GM12878 (cell line): ENCODE results near the gene FZD2. TPM values are rescaled to one million over a fixed set of nuclear protein-coding genes. Genes with fewer than 3 reads are reported as not detected.

Source experiments
- ATAC-seq: fragments of 200-7000 bp; cut with Tn5 transposase; 3 replicates; pipeline ENCODE4 v1.9.1; 2020; ENCODE audit warnings: mild to moderate bottlenecking, moderate library complexity
- BruUV-seq: library from RNA; stranded (reverse); fragments of 400-500 nt; replicated peaks from 2 replicates; lab custom pipeline; 2021; lab: Mats Ljungman, UMichigan
- CTCF ChIA-PET: fragments of 300-600 bp; sonication (Branson Sonifier 250); formaldehyde crosslinking; extraction: SDS; loops from one replicate; lab custom pipeline; 2021; ENCODE audit warnings: inconsistent platforms; lab: Yijun Ruan, JAX
- POLR2A ChIA-PET: fragments of 350-600 bp; formaldehyde crosslinking; extraction: SDS; loops from one replicate; lab custom pipeline; 2021; ENCODE audit warnings: inconsistent platforms; lab: Charles Lee
- RAD21 ChIA-PET: fragments of 300-600 bp; sonication (Branson Sonifier 250); formaldehyde crosslinking; loops from one replicate; lab custom pipeline; 2023; ENCODE audit warnings: antibody characterized with exemption; ENCODE audit not compliant: unreplicated experiment; lab: Charles Lee
- SMC1A ChIA-PET: fragments of 300-600 bp; sonication (Branson Sonifier 250); formaldehyde crosslinking; loops from one replicate; lab custom pipeline; 2023; ENCODE audit not compliant: unreplicated experiment, uncharacterized antibody; lab: Charles Lee
- DNase-seq: peaks from one replicate; pipeline ENCODE4 v3.0.0-alpha.2; 2011; ENCODE audit warnings: low read depth, low spot score
- FAIRE-seq: peaks from 3 replicates; lab custom pipeline; 2011; peaks lifted over from hg19 to GRCh38; lab: Jason Lieb, UNC
- H2AFZ ChIP-seq: 2 replicates; pipeline ENCODE4 v1.6.0; 2011; ENCODE audit warnings: low read depth, low read length, control low read depth; ENCODE audit not compliant: control insufficient read depth
- H3K27ac ChIP-seq: 2 replicates; pipeline ENCODE4 v1.5.1; 2011; ENCODE audit warnings: control low read depth; ENCODE audit not compliant: control insufficient read depth, insufficient read depth
- H3K27me3 ChIP-seq, 2 experiments: replicated peaks in 1 of 2; 2 replicates each; pipeline versions ENCODE4 v1.6.0 to v1.6.1; 2011; ENCODE audit warnings: low read length in 1 of 2; ENCODE audit not compliant: control insufficient read depth in 2 of 2, insufficient read depth in 2 of 2
- H3K36me3 ChIP-seq, 2 experiments: 2 replicates each; pipeline ENCODE4 v1.5.1; 2011; ENCODE audit warnings: low read length in 1 of 2; ENCODE audit not compliant: control insufficient read depth in 2 of 2, insufficient read depth in 2 of 2
- H3K4me1 ChIP-seq: 2 replicates; pipeline ENCODE4 v1.6.1; 2011; ENCODE audit warnings: mild to moderate bottlenecking, low read length, moderate library complexity, mixed read lengths; ENCODE audit not compliant: control insufficient read depth, insufficient read depth
- H3K4me2 ChIP-seq: 2 replicates; pipeline ENCODE4 v1.6.0; 2011; ENCODE audit warnings: control low read depth; ENCODE audit not compliant: control insufficient read depth, insufficient read depth
- H3K4me3 ChIP-seq: fragments of 200-600 bp; sonication (generic); 2 replicates; pipeline ENCODE4 v1.5.1; 2016
- H3K79me2 ChIP-seq: 2 replicates; pipeline ENCODE4 v1.6.0; 2011; ENCODE audit warnings: low read length; ENCODE audit not compliant: control insufficient read depth, insufficient read depth
- H3K9ac ChIP-seq: 2 replicates; pipeline ENCODE4 v1.8.0; 2011; ENCODE audit warnings: low read length, control low read depth, mixed read lengths; ENCODE audit not compliant: control insufficient read depth, insufficient read depth
- H3K9me3 ChIP-seq: replicated peaks from 3 replicates; pipeline ENCODE4 v1.5.1; 2011; ENCODE audit warnings: mild to moderate bottlenecking, low read length; ENCODE audit not compliant: control insufficient read depth, insufficient read depth
- H4K20me1 ChIP-seq: 2 replicates; pipeline ENCODE4 v1.6.0; 2011; ENCODE audit not compliant: control insufficient read depth, insufficient read depth
- BCL3 ChIP-seq: IDR thresholded peaks from 2 replicates; pipeline ENCODE4 v1.6.1; 2011; ENCODE audit warnings: borderline replicate concordance, low read depth, mild to moderate bottlenecking, moderate library complexity, low read length; ENCODE audit not compliant: insufficient read depth, poor library complexity, severe bottlenecking
- CTCF ChIP-seq, 3 experiments: IDR thresholded peaks in 2 of 3; conservative IDR thresholded peaks in 1 of 3; 2 replicates each; pipeline ENCODE4 v1.5.1; 2011; ENCODE audit warnings: low read depth in 3 of 3, low read length in 3 of 3, mild to moderate bottlenecking in 3 of 3, control low read depth in 2 of 3, moderate library complexity in 2 of 3, inconsistent platforms in 1 of 3, mixed read lengths in 1 of 3; ENCODE audit not compliant: control insufficient read depth in 2 of 3, insufficient read depth in 1 of 3; ENCODE audit errors: extremely low read depth in 1 of 3
- E2F8 ChIP-seq: fragments of 450-650 bp; IDR thresholded peaks from 2 replicates; pipeline ENCODE4 v1.6.1; 2018; ENCODE audit warnings: mild to moderate bottlenecking, low read depth, moderate library complexity; ENCODE audit not compliant: partially characterized antibody
- HDAC2 ChIP-seq: fragments of 200-600 bp; sonication (generic); IDR thresholded peaks from 2 replicates; pipeline ENCODE4 v1.6.1; 2017
- IKZF2 ChIP-seq, 2 experiments: fragments of 450-650 bp; IDR thresholded peaks; 2 replicates each; pipeline ENCODE4 v1.6.1; 2017; ENCODE audit warnings: mild to moderate bottlenecking in 2 of 2, moderate library complexity in 2 of 2
- MXI1 ChIP-seq: fragments of 150-350 bp; IDR thresholded peaks from 2 replicates; pipeline ENCODE4 v1.6.1; 2011; ENCODE audit warnings: low read depth, mild to moderate bottlenecking, inconsistent platforms, low read length, improper control_type of control experiment
- TAF1 ChIP-seq: IDR thresholded peaks from 2 replicates; pipeline ENCODE4 v1.6.1; 2011; ENCODE audit warnings: mild to moderate bottlenecking, low read depth, low read length, borderline replicate concordance
- ZNF207 ChIP-seq: fragments of 450-650 bp; IDR thresholded peaks from 2 replicates; pipeline ENCODE4 v1.6.1; 2014; ENCODE audit warnings: antibody characterized with exemption, mild to moderate bottlenecking, borderline replicate concordance
- WGBS: methylation state at CpG from one replicate; pipeline ENCODE4 v1.1.6; 2016; ENCODE audit warnings: low lambda C conversion rate; ENCODE audit not compliant: insufficient replicate concordance, insufficient coverage; ENCODE audit errors: missing lambda C conversion rate; 5-methylcytosine and 5-hydroxymethylcytosine counted together
- in situ Hi-C: fragments of 300-500 bp; cut with MboI; formaldehyde crosslinking; loops from 9 replicates; pipeline ENCODE4 v1.14.3; 2018; ENCODE audit warnings: mixed read lengths
- intact Hi-C: fragments of 100-400 bp; cut with micrococcal nuclease; formaldehyde crosslinking; loops from one replicate; pipeline ENCODE4 v1.14.2; 2022; ENCODE audit not compliant: unreplicated experiment
- polyA plus RNA-seq, 11 experiments: library from polyadenylated mRNA; depleted of rRNA in 4 of 11; unstranded in 6 of 11; stranded (reverse) in 5 of 11; fragments of >200 nt; fragmentation: Nextera tagmentation in 4 of 11; fragmentation: Illumina TruSeq in 1 of 11; extraction: Ambion mirVana in 4 of 11; extraction: Trizol in 1 of 11; gene quantifications; 1 replicate in 1 of 11; 2 replicates in 10 of 11; pipeline versions ENCODE4 v1.2.1 to v1.2.3, GENCODE V29; 2011 to 2016; ENCODE audit warnings: inconsistent platforms in 2 of 11, missing spikeins in 2 of 11, low read depth in 1 of 11
- total RNA-seq, 4 experiments: library from RNA; depleted of rRNA in 3 of 4; stranded (reverse); fragments of >200 nt in 3 of 4; fragmentation: Illumina TruSeq in 1 of 4; extraction: Trizol in 1 of 4; gene quantifications; 2 replicates each; pipeline versions ENCODE4 v1.2.1 to v1.2.3, GENCODE V29; 2013 to 2021

The FZD2 gene
- total and polyA plus RNA-seq, 10 of the 15 experiments (the other 5 are each of a cell fraction or from before 2014, with no cell fraction given), result 0.09 to 4.2 (median 0.63) TPM; not detected in 1

- TF ChIP-seq BCL3 (no peak), ZNF207 (no peak), MXI1 (no peak), TAF1 (no peak), HDAC2 (no peak)
Measured at GRCh38 chr17:44568945-44569858, 11.9 kb downstream of the FZD2 start (continued).

GRCh38 chr17:44572801-44573200 is 15.5 kb downstream of the FZD2 start:
- RAD21 ChIA-PET, result no interaction called here
- no peaks in the 10 kb centered on the region for H3K36me3 ChIP-seq
- H3K27me3 ChIP-seq, result no peaks in the 10 kb centered on the region
- H3K9ac ChIP-seq, result no peak overlapping the region
- no peak for ATAC-seq
- H3K27ac ChIP-seq, result no peak overlapping the region
- H3K79me2 ChIP-seq, result no peaks in the 10 kb centered on the region
- H3K4me2 ChIP-seq, result no peak overlapping the region
- no peak for DNase-seq
- SMC1A ChIA-PET, result no interaction called here
- CTCF ChIA-PET, result interaction anchor here (1.1 kb wide), 1 partner anchor 49 kb away, joined by 6 read pairs; no protein-coding TSS in a partner anchor
- H3K4me1 ChIP-seq, result no peaks in the 10 kb centered on the region
- intact Hi-C loops, result no loop called here
- FAIRE-seq, result no peak
- POLR2A ChIA-PET, result interaction anchor here (0.6 kb wide), 1 partner anchor 239 kb away, joined by 3 read pairs; no protein-coding TSS in a partner anchor
- in situ Hi-C loops, result no loop called here
- H3K9me3 ChIP-seq, result no peaks in the 10 kb centered on the region
- no peak overlapping the region for H3K4me3 ChIP-seq
- BruUV-seq, result no TSS peak
- WGBS, result 70% methylated on average over 2 of the region's 2 CpGs
- no peak overlapping the region for H2AFZ ChIP-seq
- no peaks in the 10 kb centered on the region for H4K20me1 ChIP-seq
- TF ChIP-seq CTCF (IDR thresholded peaks at IDR 0.05 in 2 of 3, conservative IDR thresholded peaks at IDR 0.05 in 1 of 3; ENCODE audit: control insufficient read depth in 2 of 3, extremely low read depth in 1 of 3, insufficient read depth in 1 of 3, low read depth in 3 of 3, low read length in 3 of 3), result no peak
- TF ChIP-seq E2F8, result no peak
- no peak for TF ChIP-seq IKZF2 (IDR thresholded peaks at IDR 0.05)
